HEK293 (cell line): Measurements from ENCODE around the gene GATAD2A.

ENCODE experiments used
- CTCF ChIA-PET: fragments of 350-600 bp; formaldehyde crosslinking; extraction: SDS; loops from one replicate; lab custom pipeline; 2021; ENCODE audit warnings: antibody characterized with exemption; lab: Yijun Ruan, JAX
- POLR2A ChIA-PET: fragments of 300-600 bp; formaldehyde crosslinking; extraction: SDS; loops from one replicate; lab custom pipeline; 2020; ENCODE audit warnings: antibody characterized with exemption, inconsistent platforms; lab: Yijun Ruan, JAX
- H3K27ac ChIP-seq: fragments of 200-500 bp; sonication (Bioruptor generic); 2 replicates; pipeline ENCODE4 v1.5.1; 2014; ENCODE audit warnings: low read depth, low read length, control low read depth, inconsistent platforms; ENCODE audit errors: extremely low read depth
- H3K36me3 ChIP-seq, 2 experiments: fragments of 200-500 bp in 1 of 2; sonication (Bioruptor generic) in 1 of 2; 1 replicate in 1 of 2; 2 replicates in 1 of 2; pipeline ENCODE4 v1.5.1; 2014 to 2017; ENCODE audit warnings: inconsistent platforms in 2 of 2, low read length in 2 of 2; ENCODE audit not compliant: control insufficient read depth in 2 of 2, insufficient read depth in 1 of 2
- H3K4me1 ChIP-seq: fragments of 200-500 bp; sonication (Bioruptor generic); 2 replicates; pipeline ENCODE4 v1.5.1; 2014; ENCODE audit warnings: mild to moderate bottlenecking, low read length, inconsistent platforms; ENCODE audit not compliant: control insufficient read depth, insufficient read depth
- H3K4me3 ChIP-seq: 2 replicates; pipeline ENCODE4 v1.5.1; 2011; ENCODE audit warnings: low read depth, mild to moderate bottlenecking, control low read depth, low read length, moderate library complexity
- H3K9me3 ChIP-seq: fragments of 200-500 bp; sonication (Bioruptor generic); 2 replicates; pipeline ENCODE4 v1.5.1; 2014; ENCODE audit warnings: low read depth, low read length, inconsistent platforms; ENCODE audit not compliant: control insufficient read depth, insufficient read depth
- IKZF3 ChIP-seq: fragments of 450-650 bp; IDR thresholded peaks from 2 replicates; pipeline ENCODE4 v1.5.0; 2018; ENCODE audit warnings: missing biosample characterization, mild to moderate bottlenecking, missing genetic modification characterization, moderate library complexity
- KLF1 ChIP-seq: fragments of 450-650 bp; formaldehyde crosslinking; IDR thresholded peaks from 2 replicates; pipeline ENCODE4 v1.5.1; 2016; ENCODE audit warnings: missing biosample characterization, missing genetic modification characterization
- KLF8 ChIP-seq: fragments of 450-650 bp; formaldehyde crosslinking; IDR thresholded peaks from 2 replicates; pipeline ENCODE4 v1.5.1; 2016; ENCODE audit warnings: missing biosample characterization, missing genetic modification characterization
- SALL2 ChIP-seq: fragments of 450-650 bp; formaldehyde crosslinking; IDR thresholded peaks from 2 replicates; pipeline ENCODE4 v1.5.0; 2017; ENCODE audit warnings: missing biosample characterization, mild to moderate bottlenecking, missing genetic modification characterization, borderline replicate concordance
- SP2 ChIP-seq: fragments of 450-650 bp; formaldehyde crosslinking; IDR thresholded peaks from 2 replicates; pipeline ENCODE4 v1.5.1; 2016; ENCODE audit warnings: missing biosample characterization, missing genetic modification characterization
- SP3 ChIP-seq: fragments of 450-650 bp; formaldehyde crosslinking; IDR thresholded peaks from 2 replicates; pipeline ENCODE4 v1.5.1; 2016; ENCODE audit warnings: missing biosample characterization, missing genetic modification characterization
- TCF7L2 ChIP-seq: IDR thresholded peaks from 2 replicates; pipeline ENCODE4 v1.6.1; 2011; ENCODE audit warnings: low read depth, mild to moderate bottlenecking, inconsistent platforms, low read length, moderate library complexity, borderline replicate concordance
- ZNF169 ChIP-seq: fragments of 450-650 bp; formaldehyde crosslinking; IDR thresholded peaks from 2 replicates; pipeline ENCODE4 v1.5.1; 2016; ENCODE audit warnings: missing biosample characterization, missing genetic modification characterization
- ZNF239 ChIP-seq: fragments of 450-650 bp; formaldehyde crosslinking; IDR thresholded peaks from 2 replicates; pipeline ENCODE4 v1.5.1; 2016; ENCODE audit warnings: missing biosample characterization, missing genetic modification characterization
- ZNF335 ChIP-seq: fragments of 450-650 bp; formaldehyde crosslinking; conservative IDR thresholded peaks from 2 replicates; pipeline ENCODE4 v1.5.1; 2016; ENCODE audit warnings: missing biosample characterization, missing genetic modification characterization
- ZNF394 ChIP-seq: fragments of 450-650 bp; formaldehyde crosslinking; IDR thresholded peaks from 2 replicates; pipeline ENCODE4 v1.5.1; 2016; ENCODE audit warnings: missing biosample characterization, missing genetic modification characterization, mild to moderate bottlenecking, moderate library complexity, borderline replicate concordance
- ZNF433 ChIP-seq: fragments of 450-650 bp; formaldehyde crosslinking; IDR thresholded peaks from 2 replicates; pipeline ENCODE4 v1.5.1; 2016; ENCODE audit warnings: missing biosample characterization, missing genetic modification characterization, low read depth
- ZNF544 ChIP-seq: fragments of 450-650 bp; formaldehyde crosslinking; IDR thresholded peaks from 2 replicates; pipeline ENCODE4 v1.5.0; 2017; ENCODE audit warnings: missing biosample characterization, missing genetic modification characterization
- ZNF548 ChIP-seq: fragments of 450-650 bp; formaldehyde crosslinking; IDR thresholded peaks from 2 replicates; pipeline ENCODE4 v1.5.1; 2016; ENCODE audit warnings: missing biosample characterization, missing genetic modification characterization
- ZNF629 ChIP-seq: fragments of 450-650 bp; formaldehyde crosslinking; IDR thresholded peaks from 2 replicates; pipeline ENCODE4 v1.5.1; 2017; ENCODE audit warnings: missing biosample characterization, missing genetic modification characterization
- ZSCAN23 ChIP-seq: fragments of 450-650 bp; formaldehyde crosslinking; IDR thresholded peaks from 2 replicates; pipeline ENCODE4 v1.5.1; 2016; ENCODE audit warnings: missing biosample characterization, missing genetic modification characterization
- TF ChIP-seq, protein P1 (sequence below): fragments of 450-650 bp; formaldehyde crosslinking; IDR thresholded peaks from 2 replicates; pipeline ENCODE4 v1.5.1; 2016; ENCODE audit warnings: missing biosample characterization, missing genetic modification characterization
- TF ChIP-seq, protein P2 (sequence below): fragments of 450-650 bp; formaldehyde crosslinking; IDR thresholded peaks from 2 replicates; pipeline ENCODE4 v1.5.1; 2016; ENCODE audit warnings: missing biosample characterization, missing genetic modification characterization
- TF ChIP-seq, protein P3 (sequence below): fragments of 450-650 bp; formaldehyde crosslinking; IDR thresholded peaks from 2 replicates; pipeline ENCODE4 v1.5.1; 2016; ENCODE audit warnings: missing biosample characterization, missing genetic modification characterization
- TF ChIP-seq, protein P4 (sequence below): fragments of 450-650 bp; formaldehyde crosslinking; IDR thresholded peaks from 2 replicates; pipeline ENCODE4 v1.5.1; 2017; ENCODE audit warnings: missing biosample characterization, missing genetic modification characterization

GATAD2A gene

DNA sequence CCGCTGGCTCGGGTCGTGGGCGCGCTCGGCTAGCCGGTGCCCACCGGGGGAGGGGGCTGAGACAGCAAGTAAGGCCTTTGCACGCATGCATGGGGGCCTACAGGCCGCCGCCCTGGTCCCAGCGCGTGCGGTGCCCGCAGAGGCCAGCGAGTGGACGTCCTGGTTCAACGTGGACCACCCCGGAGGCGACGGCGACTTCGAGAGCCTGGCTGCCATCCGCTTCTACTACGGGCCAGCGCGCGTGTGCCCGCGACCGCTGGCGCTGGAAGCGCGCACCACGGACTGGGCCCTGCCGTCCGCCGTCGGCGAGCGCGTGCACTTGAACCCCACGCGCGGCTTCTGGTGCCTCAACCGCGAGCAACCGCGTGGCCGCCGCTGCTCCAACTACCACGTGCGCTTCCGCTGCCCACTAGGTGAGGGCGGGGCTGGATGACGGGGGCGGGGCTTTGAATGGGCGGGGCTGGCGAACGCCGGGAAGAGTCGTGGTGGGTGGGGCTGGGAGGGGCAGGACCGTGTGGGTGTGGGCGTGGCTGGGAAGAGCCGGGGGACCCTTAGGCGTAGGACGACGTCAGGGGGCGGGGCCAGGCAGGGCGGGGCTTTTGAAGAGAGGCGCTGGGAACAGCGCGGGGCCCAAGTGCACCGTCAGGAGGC lies 134.7 kb downstream of the GATAD2A start:
- H3K4me3 ChIP-seq = no peak overlapping the region
- no peak overlapping the region for H3K27ac ChIP-seq
- no peaks in the 10 kb centered on the region for H3K9me3 ChIP-seq
- no peaks in the 10 kb centered on the region; the same call in 1 of the 2 replicates for H3K4me1 ChIP-seq
- CTCF ChIA-PET = interaction anchor here (0.7 kb wide), 1 partner anchor 673 kb away, joined by 3 read pairs; no protein-coding TSS in a partner anchor
- peaks cover 0 to 5% of the 10 kb centered on the region in 2 experiments; a peak in 1 of 3 replicates for H3K36me3 ChIP-seq
- POLR2A ChIA-PET = no interaction called here
- TF ChIP-seq, protein P1, sequence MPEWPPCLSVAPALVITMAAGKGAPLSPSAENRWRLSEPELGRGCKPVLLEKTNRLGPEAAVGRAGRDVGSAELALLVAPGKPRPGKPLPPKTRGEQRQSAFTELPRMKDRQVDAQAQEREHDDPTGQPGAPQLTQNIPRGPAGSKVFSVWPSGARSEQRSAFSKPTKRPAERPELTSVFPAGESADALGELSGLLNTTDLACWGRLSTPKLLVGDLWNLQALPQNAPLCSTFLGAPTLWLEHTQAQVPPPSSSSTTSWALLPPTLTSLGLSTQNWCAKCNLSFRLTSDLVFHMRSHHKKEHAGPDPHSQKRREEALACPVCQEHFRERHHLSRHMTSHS (tag by site-specific recombination) = no peak
- TF ChIP-seq ZSCAN23 (tag by site-specific recombination) (no peak), ZNF548 (no peak), KLF8 (tag by site-specific recombination) (peak; percentile 49; the same call in 1 of the 2 replicates), ZNF629 (tag by site-specific recombination) (no peak), IKZF3 (no peak), ZNF394 (tag by site-specific recombination) (no peak), TCF7L2 (no peak), KLF1 (tag by site-specific recombination) (peak; percentile 63), SALL2 (tag by site-specific recombination) (no peak)
- TF ChIP-seq, protein P2, sequence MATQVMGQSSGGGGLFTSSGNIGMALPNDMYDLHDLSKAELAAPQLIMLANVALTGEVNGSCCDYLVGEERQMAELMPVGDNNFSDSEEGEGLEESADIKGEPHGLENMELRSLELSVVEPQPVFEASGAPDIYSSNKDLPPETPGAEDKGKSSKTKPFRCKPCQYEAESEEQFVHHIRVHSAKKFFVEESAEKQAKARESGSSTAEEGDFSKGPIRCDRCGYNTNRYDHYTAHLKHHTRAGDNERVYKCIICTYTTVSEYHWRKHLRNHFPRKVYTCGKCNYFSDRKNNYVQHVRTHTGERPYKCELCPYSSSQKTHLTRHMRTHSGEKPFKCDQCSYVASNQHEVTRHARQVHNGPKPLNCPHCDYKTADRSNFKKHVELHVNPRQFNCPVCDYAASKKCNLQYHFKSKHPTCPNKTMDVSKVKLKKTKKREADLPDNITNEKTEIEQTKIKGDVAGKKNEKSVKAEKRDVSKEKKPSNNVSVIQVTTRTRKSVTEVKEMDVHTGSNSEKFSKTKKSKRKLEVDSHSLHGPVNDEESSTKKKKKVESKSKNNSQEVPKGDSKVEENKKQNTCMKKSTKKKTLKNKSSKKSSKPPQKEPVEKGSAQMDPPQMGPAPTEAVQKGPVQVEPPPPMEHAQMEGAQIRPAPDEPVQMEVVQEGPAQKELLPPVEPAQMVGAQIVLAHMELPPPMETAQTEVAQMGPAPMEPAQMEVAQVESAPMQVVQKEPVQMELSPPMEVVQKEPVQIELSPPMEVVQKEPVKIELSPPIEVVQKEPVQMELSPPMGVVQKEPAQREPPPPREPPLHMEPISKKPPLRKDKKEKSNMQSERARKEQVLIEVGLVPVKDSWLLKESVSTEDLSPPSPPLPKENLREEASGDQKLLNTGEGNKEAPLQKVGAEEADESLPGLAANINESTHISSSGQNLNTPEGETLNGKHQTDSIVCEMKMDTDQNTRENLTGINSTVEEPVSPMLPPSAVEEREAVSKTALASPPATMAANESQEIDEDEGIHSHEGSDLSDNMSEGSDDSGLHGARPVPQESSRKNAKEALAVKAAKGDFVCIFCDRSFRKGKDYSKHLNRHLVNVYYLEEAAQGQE (tag by site-specific recombination) = no peak
- TF ChIP-seq, protein P3, sequence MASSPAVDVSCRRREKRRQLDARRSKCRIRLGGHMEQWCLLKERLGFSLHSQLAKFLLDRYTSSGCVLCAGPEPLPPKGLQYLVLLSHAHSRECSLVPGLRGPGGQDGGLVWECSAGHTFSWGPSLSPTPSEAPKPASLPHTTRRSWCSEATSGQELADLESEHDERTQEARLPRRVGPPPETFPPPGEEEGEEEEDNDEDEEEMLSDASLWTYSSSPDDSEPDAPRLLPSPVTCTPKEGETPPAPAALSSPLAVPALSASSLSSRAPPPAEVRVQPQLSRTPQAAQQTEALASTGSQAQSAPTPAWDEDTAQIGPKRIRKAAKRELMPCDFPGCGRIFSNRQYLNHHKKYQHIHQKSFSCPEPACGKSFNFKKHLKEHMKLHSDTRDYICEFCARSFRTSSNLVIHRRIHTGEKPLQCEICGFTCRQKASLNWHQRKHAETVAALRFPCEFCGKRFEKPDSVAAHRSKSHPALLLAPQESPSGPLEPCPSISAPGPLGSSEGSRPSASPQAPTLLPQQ = no peak
- TF ChIP-seq, protein P4, sequence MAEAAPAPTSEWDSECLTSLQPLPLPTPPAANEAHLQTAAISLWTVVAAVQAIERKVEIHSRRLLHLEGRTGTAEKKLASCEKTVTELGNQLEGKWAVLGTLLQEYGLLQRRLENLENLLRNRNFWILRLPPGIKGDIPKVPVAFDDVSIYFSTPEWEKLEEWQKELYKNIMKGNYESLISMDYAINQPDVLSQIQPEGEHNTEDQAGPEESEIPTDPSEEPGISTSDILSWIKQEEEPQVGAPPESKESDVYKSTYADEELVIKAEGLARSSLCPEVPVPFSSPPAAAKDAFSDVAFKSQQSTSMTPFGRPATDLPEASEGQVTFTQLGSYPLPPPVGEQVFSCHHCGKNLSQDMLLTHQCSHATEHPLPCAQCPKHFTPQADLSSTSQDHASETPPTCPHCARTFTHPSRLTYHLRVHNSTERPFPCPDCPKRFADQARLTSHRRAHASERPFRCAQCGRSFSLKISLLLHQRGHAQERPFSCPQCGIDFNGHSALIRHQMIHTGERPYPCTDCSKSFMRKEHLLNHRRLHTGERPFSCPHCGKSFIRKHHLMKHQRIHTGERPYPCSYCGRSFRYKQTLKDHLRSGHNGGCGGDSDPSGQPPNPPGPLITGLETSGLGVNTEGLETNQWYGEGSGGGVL (tag by site-specific recombination) = no peak

DNA sequence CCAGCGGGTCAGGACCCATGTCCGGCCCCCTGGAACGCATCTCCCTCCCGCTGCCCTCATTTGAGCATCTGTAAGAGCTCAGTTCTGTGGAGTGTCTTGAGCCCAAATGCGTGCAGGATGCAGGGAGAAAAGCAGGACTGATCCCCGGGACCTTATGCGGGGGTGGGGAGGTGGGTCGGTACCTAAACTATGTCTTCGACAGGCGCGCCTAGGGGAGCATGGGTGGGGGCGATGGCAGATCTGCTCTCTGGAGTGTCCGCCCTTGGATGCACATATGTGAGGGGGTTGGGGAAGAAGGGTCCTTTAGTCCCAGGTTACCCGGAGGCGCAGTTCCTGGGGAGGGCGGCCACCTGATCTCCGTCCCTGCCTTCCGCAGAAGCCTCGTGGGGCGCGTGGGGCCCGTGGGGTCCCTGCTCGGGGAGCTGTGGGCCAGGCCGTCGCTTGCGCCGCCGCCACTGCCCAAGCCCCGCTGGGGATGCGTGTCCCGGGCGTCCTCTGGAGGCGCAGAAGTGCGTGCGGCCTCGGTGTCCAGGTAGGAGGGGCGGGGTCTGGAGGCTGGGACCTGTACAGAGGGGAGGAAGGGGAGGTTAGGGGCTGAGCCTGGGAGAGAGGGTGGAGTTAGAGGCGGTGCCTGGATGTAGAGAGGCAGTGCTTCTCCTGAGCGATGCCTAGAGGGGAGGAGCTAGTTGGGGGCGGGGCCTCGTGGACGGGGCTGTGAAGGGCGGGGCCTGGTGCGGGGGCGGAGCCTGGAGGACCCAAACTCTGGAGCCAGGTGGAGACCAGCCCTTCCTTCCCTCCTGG lies 135.4 kb downstream of the GATAD2A start:
- ChIA-PET POLR2A (no interaction called here), CTCF (interaction anchor here (0.6 to 0.9 kb wide), 3 partner anchors 12 to 14 kb away, joined by 3 to 5 read pairs (median 3); no protein-coding TSS in a partner anchor)
- Histone ChIP-seq H3K4me3 (no peak overlapping the region), H3K27ac (no peak overlapping the region), H3K36me3 (no peaks in the 10 kb centered on the region), H3K9me3 (no peaks in the 10 kb centered on the region), H3K4me1 (no peaks in the 10 kb centered on the region; the same call in 1 of the 2 replicates)
- no peak for TF ChIP-seq ZNF239
- TF ChIP-seq SP2 (tag by site-specific recombination) = peak; percentile 47
- no peak for TF ChIP-seq ZNF544 (tag by site-specific recombination)
- TF ChIP-seq ZNF335 (tag by site-specific recombination) = no peak
- TF ChIP-seq ZNF169 = no peak
- TF ChIP-seq SP3 (tag by site-specific recombination) = peak; percentile 48
- TF ChIP-seq ZNF433 (tag by site-specific recombination) = no peak
